ENCODE data around the gene MGAT4C. TPM values are rescaled to one million over a fixed set of nuclear protein-coding genes. Genes with fewer than 3 reads are reported as not detected.

MGAT4C gene
- total and polyA plus RNA-seq, 2 of the 8 experiments (the other 6 are each of a cell fraction or from before 2014, with no cell fraction given) = 1.6 to 2.5 TPM

DNA sequence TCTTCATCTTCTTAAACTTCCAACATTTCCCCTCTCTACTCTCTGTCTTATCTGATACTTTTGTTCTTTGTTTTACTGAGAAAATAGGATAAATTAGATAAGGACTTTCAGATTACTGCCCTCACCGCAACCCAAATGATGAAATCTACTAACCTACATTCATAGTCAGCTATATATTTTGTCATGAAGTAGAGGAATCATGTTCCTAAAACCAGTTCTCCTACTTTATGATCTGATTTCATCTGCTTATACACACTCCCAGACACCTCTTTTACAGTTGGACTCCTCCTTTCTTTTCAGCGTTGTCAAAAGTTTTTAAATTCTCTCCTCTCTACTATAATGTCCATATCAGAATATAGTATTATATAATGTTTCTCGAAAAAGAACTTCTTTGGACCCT, 29.7 kb downstream of the MGAT4C start:
- Histone ChIP-seq H3K56ac (replicated peaks; ENCODE audit: insufficient read length, low read depth, low read length) (no peak overlapping the region), H2BK20ac (ENCODE audit: low read length) (no peak overlapping the region), H4K8ac (ENCODE audit: extremely low read depth, insufficient read depth, low read length) (no peak overlapping the region), H3K27me3 (replicated peaks in 1 of 4; ENCODE audit: control insufficient read depth in 3 of 4, extremely low read depth in 1 of 4, insufficient read depth in 3 of 4, low read length in 3 of 4) (no peaks in the 10 kb centered on the region), H2AFZ (ENCODE audit: low read length) (no peak overlapping the region), H3K4ac (replicated peaks; ENCODE audit: insufficient read length, low read depth, low read length) (no peak overlapping the region), H4K5ac (ENCODE audit: insufficient read length, low read depth, low read length) (no peak overlapping the region), H3K23ac (ENCODE audit: insufficient read length) (no peak overlapping the region), H3K18ac (ENCODE audit: extremely low read depth, low read length) (no peak overlapping the region), H2AK5ac (ENCODE audit: low read depth, low read length) (no peak overlapping the region), H4K20me1 (replicated peaks in 1 of 2; ENCODE audit: control insufficient read depth in 1 of 2, insufficient read depth in 2 of 2, low read length in 2 of 2) (no peaks in the 10 kb centered on the region), H3K23me2 (ENCODE audit: low read depth, low read length) (no peaks in the 10 kb centered on the region), H2BK5ac (ENCODE audit: low read depth, low read length) (no peak overlapping the region), H2BK120ac (replicated peaks; ENCODE audit: low read depth, low read length) (no peak overlapping the region), H3K9ac (replicated peaks in 1 of 4; ENCODE audit: extremely low read depth in 1 of 4, low read depth in 3 of 4, low read length in 3 of 4) (no peak overlapping the region), H3K36me3 (ENCODE audit: control insufficient read depth in 2 of 4, insufficient read depth in 4 of 4, low read length in 3 of 4) (no peaks in the 10 kb centered on the region), H2BK12ac (ENCODE audit: low read depth, low read length) (no peak overlapping the region), H3K27ac (ENCODE audit: low read depth, low read length) (no peak overlapping the region), H3K4me1 (replicated peaks in 1 of 4; ENCODE audit: control insufficient read depth in 3 of 4, insufficient read depth in 4 of 4, low read length in 3 of 4) (no peaks in the 10 kb centered on the region), H3K4me2 (ENCODE audit: insufficient read depth in 1 of 2, low read depth in 2 of 2, low read length in 2 of 2) (no peak overlapping the region), H3K9me3 (ENCODE audit: insufficient read depth in 2 of 2, low read depth in 1 of 2, low read length in 1 of 2) (no peaks in the 10 kb centered on the region), H3K79me2 (ENCODE audit: control insufficient read depth in 1 of 2, insufficient read depth in 2 of 2, low read length in 2 of 2) (no peaks in the 10 kb centered on the region), H4K91ac (replicated peaks; ENCODE audit: insufficient read length, low read length) (no peak overlapping the region), H3K4me3 (ENCODE audit: extremely low read depth in 1 of 4, insufficient read depth in 2 of 4, low read depth in 3 of 4, low read length in 4 of 4) (no peak overlapping the region), H3K14ac (ENCODE audit: insufficient read length) (no peak overlapping the region), H3K79me1 (ENCODE audit: low read depth, low read length) (no peaks in the 10 kb centered on the region; the same call in 1 of the 2 replicates), H2BK15ac (ENCODE audit: low read length) (no peak overlapping the region)
- CTCF ChIA-PET (ENCODE audit: partially characterized antibody) = no interaction called here
- POLR2A ChIA-PET (ENCODE audit: partially characterized antibody) = no interaction called here
- DNase-seq (ENCODE audit: low read depth in 1 of 2, low spot score in 2 of 2) (no peak), FAIRE-seq (no peak)
- TF ChIP-seq SIN3A (conservative IDR thresholded peaks at IDR 0.05 in 1 of 2, IDR thresholded peaks at IDR 0.05 in 1 of 2; ENCODE audit: low read depth in 1 of 2, low read length in 2 of 2) (no peak), CHD1 (IDR thresholded peaks at IDR 0.05; ENCODE audit: low read depth, low read length) (no peak), ZNF274 (IDR thresholded peaks at IDR 0.05; ENCODE audit: borderline replicate concordance, extremely low read depth, low read length) (no peak), TAF7 (optimal IDR thresholded peaks at IDR 0.05; ENCODE audit: borderline replicate concordance, low read depth, low read length) (no peak)
- WGBS, 2 experiments (ENCODE audit: extremely low coverage in 1 of 2, insufficient coverage in 1 of 2, insufficient read length in 1 of 2, insufficient replicate concordance in 2 of 2, low coverage in 1 of 2, low lambda C conversion rate in 2 of 2, missing lambda C conversion rate in 1 of 2) = 94% methylated on average over 3 of the region's 3 CpGs; no CpG with 5 or more reads in 1 of the 2 experiments

Data from H1 (cell line).